Right lung (tissue), 5 donors: ENCODE data around the gene NCKAP5. TPM values are rescaled to one million over a fixed set of nuclear protein-coding genes. Genes with fewer than 3 reads are reported as not detected.

Experiments
- DNase-seq, 2 donors: peaks; one replicate each; pipeline ENCODE4 v3.0.0-alpha.2; 2013
- polyA plus RNA-seq, 5 donors: library from polyadenylated mRNA; unstranded; fragments of 120-200 nt; gene quantifications; one replicate each; pipeline versions ENCODE4 v1.2.1 to v1.2.3, GENCODE V29; 2013; ENCODE audit warnings: inconsistent platforms in 1 of 5, low replicate concordance in 1 of 5; ENCODE audit not compliant: insufficient read length in 5 of 5, insufficient read depth in 1 of 5

Gene NCKAP5
- polyA plus RNA-seq, 5 donors = 15.1 to 20.7 (median 15.9) TPM

GRCh38 chr2:133341575-133341974 lies 226.7 kb downstream of the NCKAP5 start:
- no peak for DNase-seq

- no peak for DNase-seq
Observed at GRCh38 chr2:133338224-133338623, 230.0 kb downstream of the NCKAP5 start.

GRCh38 chr2:133334923-133335322 lies 233.3 kb downstream of the NCKAP5 start:
- no peak for DNase-seq

GRCh38 chr2:133333181-133333580 lies 235.1 kb downstream of the NCKAP5 start:
- DNase-seq = no peak

- DNase-seq = no peak
Observed at GRCh38 chr2:133331436-133331835, 236.8 kb downstream of the NCKAP5 start.

- DNase-seq = no peak
Observed at GRCh38 chr2:133326652-133327397, 241.4 kb downstream of the NCKAP5 start.

- DNase-seq = no peak
Observed at GRCh38 chr2:133324150-133324561, 244.1 kb downstream of the NCKAP5 start.

GRCh38 chr2:133322909-133323308 lies 245.4 kb downstream of the NCKAP5 start:
- DNase-seq = no peak

GRCh38 chr2:133317178-133317577 lies 251.1 kb downstream of the NCKAP5 start:
- DNase-seq = no peak

GRCh38 chr2:133316557-133316956 lies 251.7 kb downstream of the NCKAP5 start:
- DNase-seq = no peak

- no peak for DNase-seq
Observed at GRCh38 chr2:133315280-133315679, 253.0 kb downstream of the NCKAP5 start.

- DNase-seq = no peak
Observed at GRCh38 chr2:133314795-133315194, 253.5 kb downstream of the NCKAP5 start.

GRCh38 chr2:133312038-133312729 lies 256.1 kb downstream of the NCKAP5 start:
- no peak for DNase-seq

- no peak for DNase-seq
Observed at GRCh38 chr2:133306236-133306635, 262.0 kb downstream of the NCKAP5 start.

GRCh38 chr2:133304344-133304743 lies 263.9 kb downstream of the NCKAP5 start:
- DNase-seq = no peak

- DNase-seq = no peak
Observed at GRCh38 chr2:133303150-133303549, 265.1 kb downstream of the NCKAP5 start.

- DNase-seq = no peak
Observed at GRCh38 chr2:133296401-133296800, 271.9 kb downstream of the NCKAP5 start.

- no peak for DNase-seq
Observed at GRCh38 chr2:133293544-133294353, 274.5 kb downstream of the NCKAP5 start.

GRCh38 chr2:133292259-133292658 lies 276.0 kb downstream of the NCKAP5 start:
- DNase-seq = no peak

GRCh38 chr2:133287709-133288108 lies 280.6 kb downstream of the NCKAP5 start:
- DNase-seq = no peak

- DNase-seq = no peak
Observed at GRCh38 chr2:133286326-133286922, 281.8 kb downstream of the NCKAP5 start.

- DNase-seq = no peak
Observed at GRCh38 chr2:133273031-133273430, 295.2 kb downstream of the NCKAP5 start.
